ENCODE results near the gene MEIS2.
A peak's percentile ranks its signal among the peaks of the same experiment; 100 is the strongest.

MEIS2 gene

DNA sequence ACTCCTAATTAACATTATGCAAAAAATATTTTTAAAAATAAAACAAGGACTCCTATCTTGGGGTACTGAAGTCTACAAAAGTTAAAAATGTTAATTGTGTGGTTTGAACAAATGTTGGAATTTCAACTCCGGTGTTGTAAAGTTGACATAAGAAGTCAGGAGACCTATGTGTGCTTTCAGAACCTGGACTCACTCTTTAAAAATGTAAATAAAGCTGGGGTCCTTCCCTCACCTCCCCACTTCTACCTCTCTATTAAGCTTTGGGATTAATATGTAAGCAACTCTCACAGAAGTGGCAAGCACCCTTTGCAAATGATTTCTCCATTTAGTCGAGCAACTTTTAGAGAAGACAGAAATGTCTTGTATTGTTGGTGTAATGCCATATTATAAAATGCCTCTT is 11.9 kb downstream of the MEIS2 start:
- TF ChIP-seq, protein P1, sequence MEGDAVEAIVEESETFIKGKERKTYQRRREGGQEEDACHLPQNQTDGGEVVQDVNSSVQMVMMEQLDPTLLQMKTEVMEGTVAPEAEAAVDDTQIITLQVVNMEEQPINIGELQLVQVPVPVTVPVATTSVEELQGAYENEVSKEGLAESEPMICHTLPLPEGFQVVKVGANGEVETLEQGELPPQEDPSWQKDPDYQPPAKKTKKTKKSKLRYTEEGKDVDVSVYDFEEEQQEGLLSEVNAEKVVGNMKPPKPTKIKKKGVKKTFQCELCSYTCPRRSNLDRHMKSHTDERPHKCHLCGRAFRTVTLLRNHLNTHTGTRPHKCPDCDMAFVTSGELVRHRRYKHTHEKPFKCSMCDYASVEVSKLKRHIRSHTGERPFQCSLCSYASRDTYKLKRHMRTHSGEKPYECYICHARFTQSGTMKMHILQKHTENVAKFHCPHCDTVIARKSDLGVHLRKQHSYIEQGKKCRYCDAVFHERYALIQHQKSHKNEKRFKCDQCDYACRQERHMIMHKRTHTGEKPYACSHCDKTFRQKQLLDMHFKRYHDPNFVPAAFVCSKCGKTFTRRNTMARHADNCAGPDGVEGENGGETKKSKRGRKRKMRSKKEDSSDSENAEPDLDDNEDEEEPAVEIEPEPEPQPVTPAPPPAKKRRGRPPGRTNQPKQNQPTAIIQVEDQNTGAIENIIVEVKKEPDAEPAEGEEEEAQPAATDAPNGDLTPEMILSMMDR (IDR thresholded peaks at IDR 0.05; ENCODE audit: unreplicated experiment in 3 of 3), result no peak
- H3K36me3 Mint-ChIP-seq (ENCODE audit: low read depth), result peaks cover 90% of the 10 kb centered on the region
- peaks cover 41% of the 10 kb centered on the region for H3K4me1 Mint-ChIP-seq
- H3K27me3 Mint-ChIP-seq (ENCODE audit: low read depth), result peaks cover under 1% of the 10 kb centered on the region
- no peaks in the 10 kb centered on the region for H3K9me3 Mint-ChIP-seq
- H3K4me3 Mint-ChIP-seq, result no peak overlapping the region
- H3K27ac Mint-ChIP-seq, result no peak overlapping the region

DNA sequence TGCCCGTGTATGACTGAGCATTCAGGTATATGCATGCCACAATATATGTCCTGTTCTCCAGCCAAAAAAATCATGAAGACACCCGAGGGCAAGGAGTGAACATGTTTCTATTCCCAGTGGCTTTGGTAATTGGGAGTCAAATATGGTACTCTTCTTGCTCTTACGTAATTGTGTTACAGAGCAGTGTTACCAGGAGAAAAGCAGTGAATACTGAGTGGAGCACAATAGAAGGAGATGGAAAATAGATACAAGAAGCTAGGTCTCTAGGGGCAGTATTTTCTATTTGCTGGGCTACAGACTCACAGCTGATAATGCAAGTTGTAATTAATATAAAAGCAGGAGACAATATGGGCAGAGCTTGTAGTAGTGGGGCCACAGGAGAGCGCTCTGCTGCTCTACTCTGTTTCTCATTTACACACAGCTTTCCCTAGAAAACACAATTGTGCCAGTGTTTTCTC is 13.2 kb downstream of the MEIS2 start:
- Mint-ChIP-seq H3K27ac (no peak overlapping the region), H3K9me3 (no peaks in the 10 kb centered on the region), H3K4me1 (peaks cover 36% of the 10 kb centered on the region), H3K27me3 (ENCODE audit: low read depth) (no peaks in the 10 kb centered on the region), H3K4me3 (peak overlapping the region in 1 of 3 experiments; percentile 5), H3K36me3 (ENCODE audit: low read depth) (peaks cover 88% of the 10 kb centered on the region)
- TF ChIP-seq, protein P1 (IDR thresholded peaks at IDR 0.05; ENCODE audit: unreplicated experiment in 3 of 3), result no peak

DNA sequence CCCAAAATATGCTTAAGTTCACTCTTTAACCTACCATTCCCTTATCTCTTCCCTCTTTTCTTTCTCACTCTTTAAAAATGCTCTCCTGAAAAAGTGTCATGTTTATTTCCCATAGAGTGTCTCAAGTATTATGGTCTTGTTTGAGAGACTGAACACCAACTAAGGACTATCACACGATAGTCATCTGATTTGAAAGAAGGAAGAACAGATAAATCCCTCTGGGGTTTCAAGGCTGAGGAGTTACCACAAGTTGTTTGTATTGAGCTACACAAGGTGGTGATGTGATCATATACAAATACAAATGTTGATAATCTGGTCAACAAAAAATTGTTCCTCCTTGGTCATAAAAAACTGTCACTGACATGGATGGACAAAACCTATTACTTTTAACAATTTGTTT is 13.8 kb downstream of the MEIS2 start:
- peaks cover 87% of the 10 kb centered on the region for H3K36me3 Mint-ChIP-seq (ENCODE audit: low read depth)
- H3K27me3 Mint-ChIP-seq (ENCODE audit: low read depth), result no peaks in the 10 kb centered on the region
- TF ChIP-seq, protein P1 (IDR thresholded peaks at IDR 0.05; ENCODE audit: unreplicated experiment in 3 of 3), result no peak
- no peaks in the 10 kb centered on the region for H3K9me3 Mint-ChIP-seq
- H3K27ac Mint-ChIP-seq, result no peak overlapping the region
- H3K4me3 Mint-ChIP-seq, result no peak overlapping the region
- peaks cover 37% of the 10 kb centered on the region for H3K4me1 Mint-ChIP-seq

DNA sequence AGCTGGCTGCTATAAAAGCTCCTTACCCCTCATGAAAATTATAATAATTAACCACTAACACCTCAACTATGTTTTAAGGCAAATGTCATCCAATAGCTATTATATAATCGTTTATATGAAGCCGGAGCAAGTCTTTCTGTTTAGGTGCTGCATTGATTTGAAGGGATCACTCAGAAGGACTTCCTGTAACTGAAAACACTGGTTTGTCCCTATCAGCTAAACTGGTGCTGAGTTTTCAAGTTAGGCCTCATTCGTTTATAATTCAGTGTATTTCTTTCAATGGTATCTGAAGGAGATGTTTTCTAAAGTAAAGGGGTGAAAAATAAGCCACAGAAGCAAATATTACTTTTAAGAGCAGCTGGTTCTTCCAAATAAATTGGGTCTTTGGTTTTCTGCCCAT is 14.2 kb downstream of the MEIS2 start:
- Mint-ChIP-seq H3K27me3 (ENCODE audit: low read depth) (no peaks in the 10 kb centered on the region), H3K4me3 (no peak overlapping the region), H3K36me3 (ENCODE audit: low read depth) (peaks cover 87% of the 10 kb centered on the region), H3K4me1 (peaks cover 37% of the 10 kb centered on the region), H3K9me3 (no peaks in the 10 kb centered on the region), H3K27ac (no peak overlapping the region)
- TF ChIP-seq, protein P1 (IDR thresholded peaks at IDR 0.05; ENCODE audit: unreplicated experiment in 3 of 3), result no peak

DNA sequence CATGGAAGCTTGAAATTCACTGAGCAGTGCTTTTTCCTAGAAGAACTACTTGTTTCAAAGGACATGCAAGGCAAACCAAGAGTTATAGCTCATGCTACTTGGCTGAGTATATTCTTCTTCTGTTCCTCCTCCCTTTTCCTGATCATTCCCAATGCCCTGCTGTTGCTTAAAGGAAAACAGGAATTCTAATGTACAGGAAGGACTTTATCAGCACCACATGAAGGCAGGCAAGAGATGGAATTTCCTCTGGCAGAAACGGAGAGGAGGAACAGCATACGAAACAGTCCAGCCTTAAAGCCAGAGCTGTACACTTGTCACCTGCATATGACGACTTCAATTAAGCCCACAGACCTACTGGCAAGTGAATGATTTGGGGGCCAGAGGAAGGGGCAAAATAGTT is 15.7 kb downstream of the MEIS2 start:
- H3K9me3 Mint-ChIP-seq, result no peaks in the 10 kb centered on the region
- peaks cover 91% of the 10 kb centered on the region for H3K36me3 Mint-ChIP-seq (ENCODE audit: low read depth)
- TF ChIP-seq, protein P1 (IDR thresholded peaks at IDR 0.05; ENCODE audit: unreplicated experiment in 3 of 3), result no peak
- peaks cover 43% of the 10 kb centered on the region for H3K4me1 Mint-ChIP-seq
- H3K27me3 Mint-ChIP-seq (ENCODE audit: low read depth), result no peaks in the 10 kb centered on the region
- H3K4me3 Mint-ChIP-seq, result no peak overlapping the region
- H3K27ac Mint-ChIP-seq, result peak overlapping the region in 1 of 3 experiments; percentile 40

DNA sequence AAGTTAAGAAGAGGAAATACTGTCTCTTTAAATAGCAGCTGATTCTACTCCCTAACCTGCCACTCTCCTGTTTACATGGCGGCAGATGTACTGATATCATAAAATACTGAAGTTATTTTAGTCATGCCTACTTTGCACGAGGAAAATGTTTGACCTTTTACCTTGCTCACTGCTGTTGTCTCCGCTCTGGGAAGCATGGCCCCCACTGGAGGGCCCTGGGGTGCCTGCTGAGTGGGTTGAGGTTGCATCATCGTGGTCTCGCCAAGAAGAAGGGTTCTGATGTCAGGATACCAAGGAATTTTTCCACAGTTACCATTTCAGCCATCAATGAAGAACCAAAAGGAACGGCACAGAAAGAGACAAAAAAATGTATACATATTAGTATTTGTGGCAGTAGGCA is 16.7 kb downstream of the MEIS2 start:
- TF ChIP-seq, protein P1 (IDR thresholded peaks at IDR 0.05; ENCODE audit: unreplicated experiment in 3 of 3), result no peak
- Mint-ChIP-seq H3K36me3 (ENCODE audit: low read depth) (peaks cover 93% of the 10 kb centered on the region), H3K27ac (peak overlapping the region in 1 of 3 experiments; percentile 35), H3K9me3 (no peaks in the 10 kb centered on the region), H3K4me1 (peaks cover 53% of the 10 kb centered on the region), H3K4me3 (peak overlapping the region in 1 of 3 experiments; percentile 24), H3K27me3 (ENCODE audit: low read depth) (no peaks in the 10 kb centered on the region)

Measured in nephron (organoid).